Right lobe of liver (tissue), 4 donors: Measurements from ENCODE around the gene BTG2.

Source experiments
- POLR2A ChIP-seq: fragments of 450-650 bp; IDR thresholded peaks from one replicate; pipeline ENCODE4 v1.6.1; 2017; ENCODE audit warnings: antibody characterized with exemption, mild to moderate bottlenecking
- TF ChIP-seq, protein P1 (sequence below), 4 donors: fragments of 200-600 bp in 3 of 4; fragments of 450-650 bp in 1 of 4; IDR thresholded peaks; one replicate each; pipeline versions ENCODE4 v1.5.1 to v1.8.0; 2016 to 2022; ENCODE audit warnings: antibody characterized with exemption in 4 of 4, mild to moderate bottlenecking in 2 of 4
- donor health status: DM: no; HTN: no; CAD: no.
- donor health status: DM: no; HTN: no; CAD: no.
- donor health status: DM: no; HTN: yes; CAD: no.

DNA sequence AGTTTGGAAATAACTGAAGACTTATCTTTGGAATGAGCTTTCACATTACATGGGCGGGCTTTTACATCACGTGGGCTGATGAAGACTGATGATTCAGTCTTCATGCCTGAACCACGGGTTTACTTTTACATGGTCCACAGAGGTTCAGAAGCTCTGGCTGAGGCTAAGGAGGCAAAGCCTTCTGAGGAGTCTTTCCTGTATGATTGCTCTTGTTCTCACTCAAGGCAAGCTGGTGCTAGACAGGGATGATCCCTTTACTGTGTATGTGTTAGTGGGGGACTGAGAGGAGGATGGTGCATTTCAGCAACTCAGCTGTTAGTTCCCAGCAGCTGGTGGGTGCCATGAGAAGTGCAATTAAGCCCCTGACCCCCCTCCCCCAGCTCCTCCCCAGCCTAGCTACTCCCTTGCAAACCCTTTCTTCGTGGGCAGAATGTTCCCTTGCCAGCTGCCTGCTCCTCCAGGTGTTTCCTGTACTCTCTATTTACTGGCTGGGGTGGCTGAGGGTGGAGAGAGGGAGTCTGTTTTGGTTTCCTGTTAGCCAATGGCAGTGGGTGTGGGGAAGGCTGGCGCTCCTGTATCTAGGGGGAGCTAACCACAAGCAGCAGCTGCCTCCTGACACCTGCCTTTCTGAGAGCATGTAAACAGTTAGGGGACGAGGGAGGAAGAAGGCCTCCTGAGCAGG, 15.4 kb downstream of the BTG2 start:
- TF ChIP-seq, protein P1, sequence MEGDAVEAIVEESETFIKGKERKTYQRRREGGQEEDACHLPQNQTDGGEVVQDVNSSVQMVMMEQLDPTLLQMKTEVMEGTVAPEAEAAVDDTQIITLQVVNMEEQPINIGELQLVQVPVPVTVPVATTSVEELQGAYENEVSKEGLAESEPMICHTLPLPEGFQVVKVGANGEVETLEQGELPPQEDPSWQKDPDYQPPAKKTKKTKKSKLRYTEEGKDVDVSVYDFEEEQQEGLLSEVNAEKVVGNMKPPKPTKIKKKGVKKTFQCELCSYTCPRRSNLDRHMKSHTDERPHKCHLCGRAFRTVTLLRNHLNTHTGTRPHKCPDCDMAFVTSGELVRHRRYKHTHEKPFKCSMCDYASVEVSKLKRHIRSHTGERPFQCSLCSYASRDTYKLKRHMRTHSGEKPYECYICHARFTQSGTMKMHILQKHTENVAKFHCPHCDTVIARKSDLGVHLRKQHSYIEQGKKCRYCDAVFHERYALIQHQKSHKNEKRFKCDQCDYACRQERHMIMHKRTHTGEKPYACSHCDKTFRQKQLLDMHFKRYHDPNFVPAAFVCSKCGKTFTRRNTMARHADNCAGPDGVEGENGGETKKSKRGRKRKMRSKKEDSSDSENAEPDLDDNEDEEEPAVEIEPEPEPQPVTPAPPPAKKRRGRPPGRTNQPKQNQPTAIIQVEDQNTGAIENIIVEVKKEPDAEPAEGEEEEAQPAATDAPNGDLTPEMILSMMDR (IDR thresholded peaks at IDR 0.05) = no peak
- TF ChIP-seq POLR2A = no peak
